A549 (cell line): ENCODE measurements around the gene ARHGAP19. TPM values are rescaled to one million over a fixed set of nuclear protein-coding genes. Genes with fewer than 3 reads are reported as not detected.

Experiments used
- ATAC-seq, 2 experiments: fragments of 200-7000 bp in 1 of 2; fragments of >200 bp in 1 of 2; cut with Nextera tagmentation in 1 of 2; cut with Tn5 transposase in 1 of 2; 3 replicates each; pipeline versions ENCODE4 v1.8.0 to v1.9.1; 2018 to 2020; ENCODE audit warnings: mild to moderate bottlenecking in 1 of 2, moderate library complexity in 1 of 2
- CTCF ChIA-PET: fragments of 300-600 bp; sonication (Branson Sonifier 250); formaldehyde crosslinking; extraction: SDS; loops from one replicate; lab custom pipeline; 2021; ENCODE audit warnings: antibody characterized with exemption, inconsistent platforms; lab: Yijun Ruan, JAX
- POLR2A ChIA-PET: fragments of 350-600 bp; formaldehyde crosslinking; extraction: SDS; loops from one replicate; lab custom pipeline; 2021; ENCODE audit warnings: antibody characterized with exemption, inconsistent platforms; lab: Yijun Ruan, JAX
- DNase-seq, 2 experiments: peaks; one replicate each; pipeline versions ENCODE4 v3.0.0 to v3.0.0-alpha.2; 2011 to 2016; ENCODE audit warnings: low read depth in 1 of 2, low spot score in 1 of 2
- FAIRE-seq: peaks from 2 replicates; lab custom pipeline; 2011; peaks lifted over from hg19 to GRCh38; lab: Jason Lieb, UNC
- H3K27ac ChIP-seq, 2 experiments: fragments of >200 bp; sonication (Bioruptor Twin); formaldehyde crosslinking; 3 replicates each; pipeline ENCODE4 v1.5.1; 2016 to 2017
- H3K4me1 ChIP-seq: fragments of >200 bp; sonication (Bioruptor Twin); formaldehyde crosslinking; 3 replicates; pipeline ENCODE4 v1.6.1; 2016
- H3K4me2 ChIP-seq: fragments of >200 bp; sonication (Bioruptor Twin); formaldehyde crosslinking; 3 replicates; pipeline ENCODE4 v1.6.1; 2016
- H3K4me3 ChIP-seq: fragments of >200 bp; sonication (Bioruptor Twin); formaldehyde crosslinking; 3 replicates; pipeline ENCODE4 v1.5.1; 2016
- H3K9me3 ChIP-seq: fragments of >200 bp; sonication (Bioruptor Twin); formaldehyde crosslinking; 3 replicates; pipeline ENCODE4 v1.6.1; 2016
- BHLHE40 ChIP-seq: IDR thresholded peaks from 2 replicates; pipeline ENCODE4 v1.6.1; 2012; ENCODE audit warnings: low read depth, low read length, inconsistent platforms
- CBX2 ChIP-seq: fragments of 200-600 bp; sonication (generic); IDR thresholded peaks from 2 replicates; pipeline ENCODE4 v1.6.1; 2016; ENCODE audit warnings: low read depth, mild to moderate bottlenecking, borderline replicate concordance
- CBX8 ChIP-seq: fragments of 200-600 bp; sonication (generic); IDR thresholded peaks from 2 replicates; pipeline ENCODE4 v1.6.1; 2016
- CHD4 ChIP-seq: fragments of 200-600 bp; sonication (generic); IDR thresholded peaks from 2 replicates; pipeline ENCODE4 v1.6.1; 2016; ENCODE audit warnings: antibody characterized with exemption, mild to moderate bottlenecking, borderline replicate concordance
- CTCF ChIP-seq: fragments of >200 bp; sonication (Bioruptor Twin); formaldehyde crosslinking; IDR thresholded peaks from 3 replicates; pipeline ENCODE4 v1.5.1; 2016
- ELK1 ChIP-seq: fragments of 150-350 bp; IDR thresholded peaks from 2 replicates; pipeline ENCODE4 v1.6.1; 2014; ENCODE audit warnings: low read depth, mild to moderate bottlenecking, low read length
- FOXS1 ChIP-seq: fragments of 250-450 bp; sonication (Bioruptor Pico); IDR thresholded peaks from 2 replicates; pipeline ENCODE4 v1.5.0; 2020; ENCODE audit warnings: mild to moderate bottlenecking, moderate library complexity
- HES2 ChIP-seq: fragments of >200 bp; sonication (Bioruptor Twin); formaldehyde crosslinking; IDR thresholded peaks from 2 replicates; pipeline ENCODE4 v1.6.1; 2016
- HOXB13 ChIP-seq: fragments of 250-450 bp; sonication (Bioruptor Pico); IDR thresholded peaks from 2 replicates; pipeline ENCODE4 v1.5.0; 2020; ENCODE audit warnings: low read depth, mild to moderate bottlenecking, moderate library complexity
- KDM5A ChIP-seq: fragments of 200-600 bp; sonication (generic); IDR thresholded peaks from 2 replicates; pipeline ENCODE4 v1.6.1; 2016; ENCODE audit warnings: antibody characterized with exemption, mild to moderate bottlenecking
- MAFK ChIP-seq: fragments of 450-650 bp; IDR thresholded peaks from 2 replicates; pipeline ENCODE4 v1.6.1; 2014; ENCODE audit not compliant: partially characterized antibody
- MAX ChIP-seq: IDR thresholded peaks from 2 replicates; pipeline ENCODE4 v1.6.1; 2012
- MAZ ChIP-seq: fragments of 150-350 bp; IDR thresholded peaks from 2 replicates; pipeline ENCODE4 v1.6.1; 2014; ENCODE audit warnings: antibody characterized with exemption, low read depth, low read length, borderline replicate concordance
- NPAS2 ChIP-seq: fragments of 250-450 bp; sonication (Bioruptor Pico); IDR thresholded peaks from 2 replicates; pipeline ENCODE4 v1.8.0; 2022; ENCODE audit warnings: mild to moderate bottlenecking, moderate library complexity, borderline replicate concordance
- NR3C1 ChIP-seq: fragments of >200 bp; sonication (Bioruptor Twin); formaldehyde crosslinking; IDR thresholded peaks from 3 replicates; pipeline ENCODE4 v1.6.1; 2017
- PBX3 ChIP-seq: IDR thresholded peaks from 2 replicates; pipeline ENCODE4 v1.6.1; 2012
- POLR2AphosphoS2 ChIP-seq: conservative IDR thresholded peaks from 2 replicates; pipeline ENCODE4 v1.6.1; 2012; ENCODE audit warnings: low read length, improper control_type of control experiment, inconsistent platforms
- RCOR1 ChIP-seq: fragments of 150-350 bp; IDR thresholded peaks from 2 replicates; pipeline ENCODE4 v1.6.1; 2014; ENCODE audit warnings: antibody characterized with exemption, low read length, low read depth
- RFX5 ChIP-seq: fragments of 450-650 bp; IDR thresholded peaks from 2 replicates; pipeline ENCODE4 v1.7.1; 2014; ENCODE audit warnings: antibody characterized with exemption, mild to moderate bottlenecking, moderate library complexity
- ZFP36 ChIP-seq: fragments of 450-650 bp; IDR thresholded peaks from 2 replicates; pipeline ENCODE4 v1.6.1; 2014; ENCODE audit warnings: borderline replicate concordance; ENCODE audit not compliant: partially characterized antibody
- ZNF302 ChIP-seq: fragments of 250-450 bp; sonication (Bioruptor Pico); IDR thresholded peaks from 2 replicates; pipeline ENCODE4 v1.9.0; 2021; ENCODE audit warnings: inconsistent platforms, mild to moderate bottlenecking, moderate library complexity
- ZSCAN20 ChIP-seq: fragments of 250-450 bp; sonication (Bioruptor Pico); IDR thresholded peaks from 2 replicates; pipeline ENCODE4 v1.8.0; 2022; ENCODE audit warnings: mild to moderate bottlenecking, moderate library complexity
- WGBS: methylation state at CpG from one replicate; pipeline ENCODE4 v1.1.6; 2017; ENCODE audit errors: missing lambda C conversion rate; 5-methylcytosine and 5-hydroxymethylcytosine counted together
- polyA plus RNA-seq, 4 experiments: library from polyadenylated mRNA; depleted of rRNA in 3 of 4; stranded (reverse); fragments of >200 nt; fragmentation: RNase III in 1 of 4; extraction: RNeasy Plus Mini Kit Qiagen cat#74134 plus additional on column Dnase treatment in 1 of 4; gene quantifications; 2 replicates in 3 of 4; 3 replicates in 1 of 4; pipeline ENCODE4 v1.2.3, GENCODE V29; 2011 to 2017

The ARHGAP19 gene
- polyA plus RNA-seq, 2 of the 4 experiments (the other 2 are of a cell fraction), result 6.0 to 11.9 TPM

GRCh38 chr10:97207131-97207530, 85.3 kb downstream of the ARHGAP19 start:
- ATAC-seq (peak in 1 of 2 experiments; percentile 43; a peak in 2 of 6 replicates), FAIRE-seq (no peak), DNase-seq (no peak)
- Histone ChIP-seq H3K27ac (no peak overlapping the region), H3K9me3 (no peaks in the 10 kb centered on the region), H3K4me1 (no peaks in the 10 kb centered on the region), H3K4me3 (no peak overlapping the region), H3K4me2 (no peak overlapping the region)
- TF ChIP-seq HES2 (no peak), ZNF302 (CRISPR knock-in tag) (no peak)
- ChIA-PET CTCF (interaction anchor here (0.7 to 32.0 kb wide), 9 partner anchors 11 to 170 kb away, joined by 3 to 779 read pairs (median 47); no protein-coding TSS in a partner anchor), POLR2A (no interaction called here)
- WGBS, result 50% methylated on average over 6 of the region's 6 CpGs

- no peaks in the 10 kb centered on the region for H3K4me1 ChIP-seq
- no peak overlapping the region for H3K4me2 ChIP-seq
- H3K27ac ChIP-seq, result no peak overlapping the region
- ATAC-seq (no peak), DNase-seq (no peak), FAIRE-seq (no peak)
- POLR2A ChIA-PET, result no interaction called here
- 62% methylated on average over 12 of the region's 14 CpGs for WGBS
- TF ChIP-seq ZFP36 (no peak), MAFK (no peak)
- H3K9me3 ChIP-seq, result no peaks in the 10 kb centered on the region
- CTCF ChIA-PET, result interaction anchor here (1.2 to 32.0 kb wide), 8 partner anchors 9 to 809 kb away, joined by 3 to 779 read pairs (median 73); no protein-coding TSS in a partner anchor
- H3K4me3 ChIP-seq, result no peak overlapping the region
Observed at GRCh38 chr10:97204826-97205679, 87.4 kb downstream of the ARHGAP19 start.

GRCh38 chr10:97203220-97203619, 89.2 kb downstream of the ARHGAP19 start:
- no peak for TF ChIP-seq MAZ
- no peak for TF ChIP-seq PBX3
- TF ChIP-seq NPAS2 (CRISPR knock-in tag), result no peak
- no peak for TF ChIP-seq POLR2AphosphoS2
- no peak for TF ChIP-seq NR3C1
- TF ChIP-seq RFX5, result no peak
- no peak for TF ChIP-seq HOXB13
- TF ChIP-seq BHLHE40, result no peak
- TF ChIP-seq CHD4, result no peak
- no peak for TF ChIP-seq FOXS1 (CRISPR knock-in tag)
- TF ChIP-seq MAX, result no peak
- no peak for TF ChIP-seq KDM5A
- no peak for TF ChIP-seq CTCF
- TF ChIP-seq RCOR1, result no peak
- TF ChIP-seq CBX8, result no peak
- TF ChIP-seq CBX2, result no peak
- TF ChIP-seq ZSCAN20, result no peak
- TF ChIP-seq ELK1, result no peak
- CTCF ChIA-PET, result interaction anchor here (0.8 to 32.0 kb wide), 6 partner anchors 7 to 166 kb away, joined by 4 to 779 read pairs (median 118); no protein-coding TSS in a partner anchor
- DNase-seq, result no peak
- H3K4me3 ChIP-seq, result no peak overlapping the region
- ATAC-seq, result no peak
- no peaks in the 10 kb centered on the region for H3K4me1 ChIP-seq
- H3K4me2 ChIP-seq, result no peak overlapping the region
- no peak overlapping the region for H3K27ac ChIP-seq
- POLR2A ChIA-PET, result no interaction called here
- FAIRE-seq, result no peak
- H3K9me3 ChIP-seq, result no peaks in the 10 kb centered on the region
- WGBS, result 36% methylated on average over 7 of the region's 7 CpGs
